BLaER1 treated with 17β-estradiol and CSF1 and Interleukin-3, amounts not matched to agents 10 nM and 100 nM (cell line): Measurements from ENCODE around the gene ADK.
A peak's percentile ranks its signal among the peaks of the same experiment; 100 is the strongest.

ENCODE experiments used
- H3K27ac ChIP-seq, 11 experiments: shearing (Covaris generic); formaldehyde crosslinking; 2 replicates each; pipeline ENCODE4 v1.8.1; 2022
- H3K27me3 ChIP-seq, 11 experiments: shearing (Covaris generic); formaldehyde crosslinking; 2 replicates each; pipeline ENCODE4 v1.8.1; 2022
- H3K36me3 ChIP-seq, 11 experiments: shearing (Covaris generic); formaldehyde crosslinking; 2 replicates each; pipeline ENCODE4 v1.8.1; 2022
- H3K4me1 ChIP-seq, 10 experiments: shearing (Covaris generic); formaldehyde crosslinking; 2 replicates each; pipeline ENCODE4 v1.8.1; 2022
- H3K4me2 ChIP-seq, 11 experiments: shearing (Covaris generic); formaldehyde crosslinking; 2 replicates each; pipeline ENCODE4 v1.8.1; 2022
- H3K4me3 ChIP-seq, 10 experiments: shearing (Covaris generic); formaldehyde crosslinking; 2 replicates each; pipeline ENCODE4 v1.8.1; 2022
- H3K9ac ChIP-seq, 11 experiments: shearing (Covaris generic); formaldehyde crosslinking; 2 replicates each; pipeline ENCODE4 v1.8.1; 2022
- H3K9me3 ChIP-seq, 11 experiments: shearing (Covaris generic); formaldehyde crosslinking; replicated peaks in 1 of 11; 2 replicates each; pipeline ENCODE4 v1.8.1; 2022
- H4K20me1 ChIP-seq, 11 experiments: shearing (Covaris generic); formaldehyde crosslinking; 2 replicates each; pipeline ENCODE4 v1.8.1; 2022
- Cebpa-rat ChIP-seq, 11 experiments: shearing (Covaris generic); IDR thresholded peaks; 2 replicates each; pipeline ENCODE4 v1.8.1; 2022

ADK gene

GRCh38 chr10:74153123-74153522 lies 2.1 kb downstream of the ADK start:
- no peaks in the 10 kb centered on the region for H3K27me3 ChIP-seq
- no peak overlapping the region for H3K27ac ChIP-seq
- H4K20me1 ChIP-seq, result peaks cover 0 to 34% (median 8%) of the 10 kb centered on the region in 11 experiments; a peak in 8 of 22 replicates
- peak overlapping the region in 5 of 10 experiments; percentile 88 to 97 (median 97); a peak in 6 of 20 replicates for H3K4me3 ChIP-seq
- peaks cover 57 to 77% (median 72%) of the 10 kb centered on the region in 10 experiments for H3K4me1 ChIP-seq
- peak overlapping the region in 4 of 11 experiments; percentile 9 to 92 (median 24); a peak in 3 of 22 replicates for H3K9ac ChIP-seq
- H3K36me3 ChIP-seq, result peaks cover 0 to 8% (median 7%) of the 10 kb centered on the region in 11 experiments; a peak in 12 of 22 replicates
- peak overlapping the region; percentile 77 to 98 (median 92) for H3K4me2 ChIP-seq
- H3K9me3 ChIP-seq, result no peaks in the 10 kb centered on the region
- TF ChIP-seq Cebpa-rat (IDR thresholded peaks at IDR 0.05), result no peak

DNA sequence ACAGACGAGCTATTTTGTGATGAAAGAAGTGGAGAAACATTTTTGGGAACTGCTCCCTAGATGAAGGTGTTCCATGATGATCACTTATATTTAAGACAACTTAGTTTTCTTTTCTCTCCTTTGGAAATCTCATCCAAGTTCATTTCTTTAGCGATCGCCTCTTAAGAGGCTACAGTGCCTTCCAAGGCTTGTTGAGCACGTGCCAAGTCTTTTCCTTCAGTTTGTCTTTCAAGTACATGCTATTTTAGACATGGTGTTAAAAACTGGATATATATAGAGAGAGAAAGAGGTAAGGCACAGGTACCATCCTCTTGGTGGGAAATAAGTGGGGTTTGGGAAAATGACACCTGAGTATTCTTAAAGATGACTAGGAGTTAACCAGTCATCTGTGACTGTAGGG lies 2.7 kb downstream of the ADK start:
- H3K36me3 ChIP-seq, result peaks cover 0 to 3% (median 1%) of the 10 kb centered on the region in 11 experiments; a peak in 6 of 22 replicates
- peak overlapping the region; percentile 77 to 98 (median 92) for H3K4me2 ChIP-seq
- no peak overlapping the region for H3K4me3 ChIP-seq
- no peaks in the 10 kb centered on the region for H3K27me3 ChIP-seq
- no peak overlapping the region; a peak in 1 of 22 replicates for H3K27ac ChIP-seq
- H4K20me1 ChIP-seq, result peaks cover 0 to 29% (median 2%) of the 10 kb centered on the region in 11 experiments; a peak in 8 of 22 replicates
- no peak for TF ChIP-seq Cebpa-rat (IDR thresholded peaks at IDR 0.05)
- no peaks in the 10 kb centered on the region for H3K9me3 ChIP-seq
- H3K4me1 ChIP-seq, result peaks cover 52 to 71% (median 66%) of the 10 kb centered on the region in 10 experiments
- peak overlapping the region in 1 of 11 experiments; percentile 9; a peak in 1 of 22 replicates for H3K9ac ChIP-seq

DNA sequence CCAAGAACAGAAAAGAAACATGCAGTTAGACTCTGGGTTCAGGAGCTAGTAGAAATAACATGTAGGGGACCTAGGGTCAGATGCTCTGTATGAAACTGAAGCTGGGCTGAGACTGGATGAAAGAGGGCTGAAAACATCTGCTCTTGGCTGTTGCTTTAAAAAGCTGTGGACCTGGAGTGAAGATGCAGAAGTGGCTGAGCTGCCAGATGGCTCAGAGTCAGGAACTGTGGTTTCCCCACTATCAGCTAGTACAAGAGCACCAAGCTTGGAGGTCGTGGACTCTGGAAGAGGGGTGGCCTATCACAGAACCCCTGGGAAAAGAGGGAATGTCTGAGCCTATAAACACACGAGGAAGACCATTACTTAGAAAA lies 5.9 kb downstream of the ADK start:
- H3K27me3 ChIP-seq, result no peaks in the 10 kb centered on the region
- H3K27ac ChIP-seq, result peak overlapping the region in 10 of 11 experiments; percentile 0 to 52 (median 16); a peak in 14 of 22 replicates
- peaks cover 40 to 60% (median 54%) of the 10 kb centered on the region in 10 experiments for H3K4me1 ChIP-seq
- peak overlapping the region in 3 of 11 experiments; percentile 5 to 20 (median 7); a peak in 3 of 22 replicates for H3K9ac ChIP-seq
- H3K4me2 ChIP-seq, result peak overlapping the region; percentile 16 to 70 (median 59); a peak in 21 of 22 replicates
- TF ChIP-seq Cebpa-rat (IDR thresholded peaks at IDR 0.05), result no peak
- no peaks in the 10 kb centered on the region for H3K9me3 ChIP-seq
- H3K36me3 ChIP-seq, result peaks cover 0 to 9% (median 0%) of the 10 kb centered on the region in 11 experiments; a peak in 2 of 22 replicates
- H4K20me1 ChIP-seq, result peaks cover 0 to 16% (median 0%) of the 10 kb centered on the region in 11 experiments; a peak in 1 of 22 replicates
- no peak overlapping the region for H3K4me3 ChIP-seq

GRCh38 chr10:74160013-74160412 lies 9.0 kb downstream of the ADK start:
- no peaks in the 10 kb centered on the region for H3K27me3 ChIP-seq
- no peak overlapping the region for H3K9ac ChIP-seq
- peaks cover 41 to 63% (median 51%) of the 10 kb centered on the region in 10 experiments for H3K4me1 ChIP-seq
- H3K9me3 ChIP-seq, result no peaks in the 10 kb centered on the region
- H3K27ac ChIP-seq, result no peak overlapping the region
- H3K4me2 ChIP-seq, result no peak overlapping the region
- H4K20me1 ChIP-seq, result no peaks in the 10 kb centered on the region
- no peak overlapping the region for H3K4me3 ChIP-seq
- TF ChIP-seq Cebpa-rat (IDR thresholded peaks at IDR 0.05), result no peak
- peaks cover 0 to 10% (median 0%) of the 10 kb centered on the region in 11 experiments; a peak in 2 of 22 replicates for H3K36me3 ChIP-seq

GRCh38 chr10:74163319-74164068 lies 12.5 kb downstream of the ADK start:
- peak overlapping the region in 10 of 11 experiments; percentile 83 to 96 (median 92); a peak in 20 of 22 replicates for H3K27ac ChIP-seq

GRCh38 chr10:74164716-74165529 lies 13.9 kb downstream of the ADK start:
- Histone ChIP-seq H3K27ac (peak overlapping the region in 10 of 11 experiments; percentile 83 to 96 (median 92); a peak in 20 of 22 replicates), H3K36me3 (peaks cover 0 to 10% (median 0%) of the 10 kb centered on the region in 11 experiments; a peak in 2 of 22 replicates), H3K4me2 (peak overlapping the region; percentile 62 to 94 (median 82)), H3K4me3 (no peak overlapping the region), H3K27me3 (no peaks in the 10 kb centered on the region), H3K9ac (peak overlapping the region in 10 of 11 experiments; percentile 8 to 81 (median 72); a peak in 16 of 22 replicates), H4K20me1 (no peaks in the 10 kb centered on the region), H3K9me3 (no peaks in the 10 kb centered on the region), H3K4me1 (peaks cover 68 to 83% (median 77%) of the 10 kb centered on the region in 10 experiments)
- TF ChIP-seq Cebpa-rat (IDR thresholded peaks at IDR 0.05), result no peak

More at GRCh38 chr10:74163319-74164068, 12.5 kb downstream of the ADK start:
- H3K9me3 ChIP-seq, result no peaks in the 10 kb centered on the region
- H3K36me3 ChIP-seq, result peaks cover 0 to 10% (median 0%) of the 10 kb centered on the region in 11 experiments; a peak in 2 of 22 replicates
- no peaks in the 10 kb centered on the region for H3K27me3 ChIP-seq
- no peaks in the 10 kb centered on the region for H4K20me1 ChIP-seq
- H3K4me1 ChIP-seq, result peaks cover 58 to 69% (median 64%) of the 10 kb centered on the region in 10 experiments
- H3K9ac ChIP-seq, result peak overlapping the region in 10 of 11 experiments; percentile 15 to 78 (median 54); a peak in 18 of 22 replicates
- no peak for TF ChIP-seq Cebpa-rat (IDR thresholded peaks at IDR 0.05)
- peak overlapping the region; percentile 42 to 94 (median 77) for H3K4me2 ChIP-seq
- peak overlapping the region in 1 of 10 experiments; percentile 43; a peak in 3 of 20 replicates for H3K4me3 ChIP-seq

GRCh38 chr10:74165530-74165901 lies 14.5 kb downstream of the ADK start:
- no peaks in the 10 kb centered on the region for H4K20me1 ChIP-seq
- peak overlapping the region; percentile 62 to 94 (median 82) for H3K4me2 ChIP-seq
- no peaks in the 10 kb centered on the region for H3K27me3 ChIP-seq
- H3K36me3 ChIP-seq, result peaks cover 0 to 10% (median 0%) of the 10 kb centered on the region in 11 experiments; a peak in 2 of 22 replicates
- H3K4me1 ChIP-seq, result peaks cover 73 to 89% (median 81%) of the 10 kb centered on the region in 10 experiments
- no peaks in the 10 kb centered on the region for H3K9me3 ChIP-seq
- no peak for TF ChIP-seq Cebpa-rat (IDR thresholded peaks at IDR 0.05)
- peak overlapping the region; percentile 49 to 96 (median 92); a peak in 21 of 22 replicates for H3K27ac ChIP-seq
- peak overlapping the region; percentile 8 to 81 (median 74); a peak in 18 of 22 replicates for H3K9ac ChIP-seq
- peak overlapping the region in 1 of 10 experiments; percentile 0; a peak in 1 of 20 replicates for H3K4me3 ChIP-seq

DNA sequence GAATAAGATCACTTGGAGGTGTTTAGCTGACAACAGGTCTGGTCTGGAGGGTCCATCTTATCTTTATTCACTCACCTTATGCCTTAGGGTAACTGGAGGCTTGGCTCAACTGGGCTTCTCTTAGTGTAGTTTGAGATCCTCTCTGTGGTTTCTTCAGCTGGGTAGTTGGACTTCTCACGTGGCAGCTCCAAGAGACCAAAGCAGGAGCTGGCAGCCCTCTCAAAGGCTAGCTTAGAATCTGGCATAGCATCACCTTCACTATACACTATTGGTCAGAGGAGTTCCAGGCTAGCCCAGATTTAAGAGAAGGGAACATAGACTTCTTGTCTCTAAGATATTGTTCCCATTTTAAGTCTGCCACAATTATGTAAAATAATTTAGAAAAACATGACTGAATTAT lies 16.4 kb downstream of the ADK start:
- Histone ChIP-seq H4K20me1 (no peaks in the 10 kb centered on the region), H3K4me1 (peaks cover 77 to 96% (median 86%) of the 10 kb centered on the region in 10 experiments), H3K4me3 (0 out of 20 replicates have a peak overlapping the region, but pooled peaks of 3 of the 10 experiments have one; percentile 2 to 35 (median 29)), H3K27me3 (no peaks in the 10 kb centered on the region), H3K9me3 (no peaks in the 10 kb centered on the region), H3K27ac (peak overlapping the region; percentile 30 to 96 (median 92); a peak in 21 of 22 replicates), H3K9ac (peak overlapping the region; percentile 1 to 81 (median 74); a peak in 21 of 22 replicates), H3K4me2 (peak overlapping the region; percentile 62 to 94 (median 82)), H3K36me3 (peaks cover 0 to 4% (median 0%) of the 10 kb centered on the region in 11 experiments; a peak in 4 of 22 replicates)
- no peak for TF ChIP-seq Cebpa-rat (IDR thresholded peaks at IDR 0.05)
